H1 (cell line): ENCODE measurements around the gene RAB40C. TPM values are rescaled to one million over a fixed set of nuclear protein-coding genes. Genes with fewer than 3 reads are reported as not detected.

Source experiments
- ASH2L ChIP-seq: fragments of 200-600, 300-600 bp; sonication (generic); IDR thresholded peaks from one replicate; pipeline ENCODE4 v1.7.1; 2017; ENCODE audit warnings: low read length
- CTCF ChIP-seq, 3 experiments: IDR thresholded peaks; 1 replicate in 2 of 3; 2 replicates in 1 of 3; pipeline versions ENCODE4 v1.5.1 to v1.6.1; 2011; ENCODE audit warnings: low read length in 3 of 3, mild to moderate bottlenecking in 3 of 3, inconsistent platforms in 2 of 3, low read depth in 1 of 3, moderate library complexity in 1 of 3; ENCODE audit not compliant: insufficient read depth in 1 of 3; ENCODE audit errors: control extremely low read depth in 1 of 3
- POU5F1 ChIP-seq: IDR thresholded peaks from 2 replicates; pipeline ENCODE4 v1.6.1; 2011; ENCODE audit warnings: low read depth, mild to moderate bottlenecking, low read length, moderate library complexity
- RNF2 ChIP-seq: fragments of 200-900, 300-1000 bp; sonication (generic); IDR thresholded peaks from 2 replicates; pipeline ENCODE4 v1.7.1; 2016; ENCODE audit warnings: borderline replicate concordance, low read depth, mild to moderate bottlenecking, antibody characterized with exemption, low read length; ENCODE audit not compliant: poor library complexity, severe bottlenecking; ENCODE audit errors: missing control alignments
- SP1 ChIP-seq: IDR thresholded peaks from 2 replicates; pipeline ENCODE4 v1.6.1; 2011; ENCODE audit warnings: low read depth, low read length
- TAF7 ChIP-seq: optimal IDR thresholded peaks from 2 replicates; pipeline ENCODE3; 2011; ENCODE audit warnings: low read depth, mild to moderate bottlenecking, inconsistent platforms, low read length, moderate library complexity, borderline replicate concordance
- ZNF274 ChIP-seq: IDR thresholded peaks from 2 replicates; pipeline ENCODE4 v1.7.0; 2012; ENCODE audit warnings: low read length, borderline replicate concordance; ENCODE audit errors: extremely low read depth
- polyA plus RNA-seq, 7 experiments: library from polyadenylated mRNA; depleted of rRNA in 3 of 7; stranded (reverse) in 5 of 7; unstranded in 2 of 7; fragments of >200 nt in 5 of 7; fragments of 200-250 nt in 2 of 7; gene quantifications; 1 replicate in 5 of 7; 2 replicates in 1 of 7; 4 replicates in 1 of 7; pipeline versions ENCODE4 v1.2.1 to v1.2.3, GENCODE V29; 2011 to 2013; ENCODE audit warnings: missing spikeins in 2 of 7, mixed read lengths in 2 of 7
- total RNA-seq: library from RNA; stranded (reverse); fragmentation: NEBNext Ultra II Directional; extraction: Animal tissue kit (Norgen Biotek cat#: 25700); gene quantifications from 2 replicates; pipeline ENCODE4 v1.2.1, GENCODE V29; 2021

RAB40C gene
- total and polyA plus RNA-seq, 2 of the 8 experiments (the other 6 are each of a cell fraction or from before 2014, with no cell fraction given), result 13.9 to 15.6 TPM

GRCh38 chr16:583470-583814 lies 6.4 kb upstream of the RAB40C start (continued):
- TF ChIP-seq SP1 (no peak), RNF2 (no peak), ASH2L (no peak), POU5F1 (no peak), ZNF274 (no peak), CTCF (IDR thresholded peaks at IDR 0.05; ENCODE audit: control extremely low read depth in 1 of 3, insufficient read depth in 1 of 3, low read depth in 1 of 3, low read length in 3 of 3) (no peak), TAF7 (no peak)
